GM21447 (cell line): ENCODE results near the gene RTL1.

ENCODE experiments used
- ATAC-seq: cut with Tn5 transposase; IDR thresholded peaks from one replicate; pipeline ENCODE4 v1.9.1; 2021; ENCODE audit not compliant: unreplicated experiment

The RTL1 gene

DNA sequence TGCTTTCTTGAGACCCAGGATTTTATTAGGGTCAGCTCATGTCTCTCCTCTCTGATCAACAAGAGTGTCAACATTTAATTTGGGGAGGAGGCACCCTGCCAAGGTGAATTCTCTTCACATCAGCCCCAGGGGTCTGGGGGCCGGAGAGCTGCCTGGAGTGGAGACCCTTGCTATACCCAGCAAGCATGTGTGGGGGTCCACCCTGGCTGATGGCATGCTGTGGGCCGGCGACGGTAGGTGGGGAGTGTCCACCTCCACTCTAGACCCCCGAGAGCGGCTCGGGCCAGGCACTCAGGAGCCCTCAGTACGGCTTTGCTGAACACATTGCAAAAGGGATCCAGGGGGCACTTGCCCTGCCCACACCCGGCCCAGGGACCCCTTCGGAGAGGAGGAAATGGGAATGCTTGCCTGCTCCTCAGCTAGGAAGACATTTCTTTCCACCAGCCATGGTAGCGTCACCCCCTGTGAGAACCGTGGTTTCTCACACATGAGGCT lies 67.2 kb downstream of the RTL1 start:
- ATAC-seq = no peak

DNA sequence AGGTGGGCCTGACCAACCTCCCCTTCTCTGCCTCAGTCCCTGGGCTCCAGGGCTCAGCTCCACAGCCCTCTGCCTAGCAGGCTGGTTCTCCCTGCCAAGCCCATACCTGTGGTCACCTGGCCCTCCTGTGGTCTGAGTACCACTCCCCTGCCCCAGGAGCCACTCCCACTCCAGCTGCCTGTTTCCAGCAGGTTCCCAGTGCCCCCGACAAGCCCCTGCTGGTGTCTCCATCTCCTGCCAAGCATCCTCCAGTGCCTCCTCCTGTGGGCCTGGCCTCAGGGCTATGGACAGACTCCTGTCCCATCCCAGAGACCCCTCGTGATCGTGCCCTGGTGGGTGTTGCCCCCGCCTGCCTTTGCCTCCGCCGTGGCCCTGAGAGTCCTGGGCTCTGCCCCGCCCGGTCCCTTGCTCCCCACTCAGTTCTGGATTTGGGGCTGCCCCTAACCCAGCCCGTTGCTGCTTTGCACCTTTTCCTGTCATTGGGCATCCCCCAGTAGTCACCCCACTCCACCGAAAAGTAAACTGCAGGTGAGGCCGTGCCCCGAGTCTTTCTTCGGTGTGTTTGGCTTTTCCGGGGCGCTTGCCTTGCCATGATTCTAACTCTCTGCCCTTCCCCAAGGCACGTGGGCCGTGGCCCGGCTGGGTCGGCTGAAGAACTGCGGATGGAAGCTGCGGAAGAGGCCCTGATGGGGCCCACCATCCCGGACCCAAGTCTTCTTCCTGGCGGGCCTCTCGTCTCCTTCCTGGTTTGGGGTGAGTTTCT lies 67.8 kb downstream of the RTL1 start:
- ATAC-seq = no peak

DNA sequence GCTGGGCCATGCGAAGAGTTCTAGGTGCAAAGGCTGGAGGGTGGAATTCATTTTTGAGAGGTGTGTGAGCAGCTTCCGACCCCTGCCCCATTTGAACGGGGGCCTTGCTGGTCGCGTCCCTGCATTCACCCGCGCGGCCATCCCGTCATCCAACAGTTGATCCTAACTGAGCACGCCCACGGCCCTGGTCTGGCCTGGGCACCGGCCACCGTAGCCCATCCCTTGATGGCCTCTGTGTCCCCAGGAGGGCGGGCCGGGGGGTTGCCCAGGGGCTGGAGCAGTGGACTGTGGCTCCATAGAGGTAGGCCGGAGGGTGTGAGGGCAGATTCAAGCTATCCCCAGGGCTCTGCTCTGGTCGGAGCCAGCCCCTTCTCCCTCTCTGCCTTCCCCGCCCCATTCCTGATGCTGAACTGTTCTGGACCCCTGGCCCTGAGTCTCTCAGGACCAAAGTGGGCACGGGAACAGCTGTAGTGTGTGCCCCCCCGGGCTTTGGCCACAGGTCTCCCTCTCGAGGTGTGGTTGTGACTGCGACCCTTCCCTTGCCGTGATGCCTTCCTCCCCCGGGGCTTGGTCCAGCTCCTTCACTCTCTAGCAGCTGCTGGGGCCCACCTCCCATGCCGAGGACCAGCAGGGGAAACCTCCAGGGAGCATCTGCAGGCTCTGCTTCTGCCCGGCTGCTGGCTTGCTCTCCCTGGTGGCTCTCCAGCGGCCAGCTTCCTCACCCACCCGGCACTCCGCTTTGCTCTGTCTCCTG lies 68.6 kb downstream of the RTL1 start:
- no peak for ATAC-seq

DNA sequence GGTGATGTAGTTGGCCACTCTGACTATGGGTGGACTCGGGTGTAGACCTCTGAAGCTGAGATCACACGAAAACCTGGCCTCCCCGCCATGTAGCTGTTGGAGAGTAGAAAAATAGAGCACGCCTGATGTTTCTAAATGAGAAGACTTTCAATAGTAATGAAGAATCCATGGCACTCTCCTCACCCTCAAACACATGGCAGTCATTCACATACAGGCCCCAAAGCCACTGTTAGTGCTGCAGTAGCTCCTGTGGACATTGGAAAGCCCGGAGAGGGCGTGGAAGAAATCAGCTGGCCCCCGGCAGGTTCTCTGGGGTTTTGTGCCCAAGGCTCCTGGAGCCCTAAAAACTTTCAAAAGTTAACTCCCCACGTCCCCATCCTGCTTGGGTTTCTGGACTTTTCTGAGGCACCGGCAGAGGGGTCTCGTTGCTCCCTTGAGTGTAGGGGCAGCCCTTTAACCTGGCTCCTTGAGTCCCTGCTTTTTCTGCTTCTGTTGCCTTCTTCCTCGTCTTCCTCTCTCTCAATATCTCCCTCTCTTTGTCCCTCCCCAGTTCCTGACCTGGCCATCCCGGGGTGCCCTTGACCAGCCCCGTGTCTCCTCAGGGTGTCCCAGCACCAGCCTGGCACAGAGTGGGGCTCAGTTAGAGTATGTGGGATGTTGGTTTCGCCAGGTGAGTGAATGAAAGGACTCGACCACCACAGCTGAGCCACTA lies 69.3 kb downstream of the RTL1 start:
- no peak for ATAC-seq

DNA sequence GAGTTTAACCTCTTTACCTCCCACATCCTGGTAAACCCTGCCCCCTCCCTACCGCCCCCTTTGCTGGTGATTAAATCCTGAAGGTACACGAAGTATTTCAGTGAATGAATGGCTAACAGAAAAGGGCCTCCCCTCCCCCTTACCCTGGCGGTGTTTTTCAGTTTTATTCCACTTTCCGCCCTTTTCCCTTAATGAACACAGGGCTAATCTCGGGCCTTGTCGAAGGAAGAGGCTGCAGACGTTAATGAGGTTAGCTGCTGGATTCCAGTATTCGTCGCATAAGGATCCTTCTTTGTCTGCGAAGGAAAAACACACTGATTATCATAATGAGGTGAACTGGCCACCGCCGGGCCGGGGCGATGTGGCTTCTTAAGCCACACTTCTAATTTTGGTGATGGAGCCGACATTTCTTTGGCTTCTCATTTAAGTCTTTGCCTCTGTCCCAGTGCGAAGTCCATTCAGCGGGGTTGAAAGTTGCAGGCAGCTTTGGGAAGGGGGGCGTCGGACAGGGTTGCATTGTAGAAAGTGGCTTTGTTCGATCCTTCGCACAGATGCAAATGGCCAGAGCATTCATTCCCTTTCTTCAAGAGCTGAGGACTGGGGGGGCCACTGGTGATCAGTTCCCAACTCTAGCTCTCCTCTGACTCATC lies 71.1 kb downstream of the RTL1 start:
- no peak for ATAC-seq

DNA sequence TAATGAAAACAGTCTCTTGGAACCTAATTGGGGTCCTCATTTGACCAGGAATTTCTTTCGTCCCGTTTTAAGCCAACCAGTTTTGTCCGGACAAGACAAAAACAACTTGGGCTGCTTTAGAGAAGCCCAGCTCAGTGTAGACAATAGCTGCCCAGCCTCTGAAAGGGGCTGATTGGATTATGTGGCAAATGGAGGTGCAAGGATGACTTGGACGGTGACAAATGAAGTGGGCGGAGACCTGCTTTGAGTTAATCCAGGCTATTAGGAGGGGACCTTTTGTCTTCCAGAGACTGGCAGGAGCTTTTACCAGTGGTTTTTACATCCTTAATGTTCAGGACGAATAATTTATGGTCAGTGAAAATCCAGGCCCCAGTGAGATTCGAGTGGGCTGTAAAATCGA lies 72.8 kb downstream of the RTL1 start:
- ATAC-seq = no peak
